Measurements from ENCODE around the gene LRG1. TPM values are rescaled to one million over a fixed set of nuclear protein-coding genes. Genes with fewer than 3 reads are reported as not detected.

Gene LRG1
- not detected in 2 replicates for total RNA-seq

GRCh38 chr19:4539693-4540581, at the start of gene LRG1:
TSS of gene LRG1 (minus strand) at chr19:4540036. CDS start at chr19:4540013, 23 bp downstream.

DNA sequence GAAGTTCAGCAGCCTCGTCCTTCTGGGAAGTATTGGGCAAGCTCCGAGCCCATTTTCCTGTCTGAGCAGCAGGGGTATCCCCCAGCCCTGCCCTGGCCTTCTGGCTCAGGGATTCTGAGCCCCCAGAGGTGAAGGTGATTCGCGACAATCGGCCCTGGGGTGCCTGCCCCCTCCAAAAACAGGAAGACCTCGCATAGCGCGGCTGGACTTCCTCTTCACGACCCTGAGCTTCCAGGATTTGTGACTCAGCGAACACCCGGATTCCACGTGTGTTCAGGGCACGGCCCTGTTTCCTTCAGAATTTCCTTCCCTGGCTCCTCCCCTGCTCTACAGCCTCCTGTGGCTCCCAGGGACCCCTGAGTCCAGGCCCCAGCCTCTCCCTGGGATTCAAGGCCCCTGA, 19.7 kb upstream of the LRG1 start, which contains the start of gene SEMA6B:
Gene SEMA6B, minus strand, starts transcription at position 116 of the 400 bp plus-strand sequence. CDS start 1,227 bp downstream, outside the sequence.

GRCh38 chr19:4534836-4535658, 4.8 kb downstream of the LRG1 start, which contains the start of gene PLIN5:
TSS of gene PLIN5 (minus strand) at chr19:4535224. CDS start at chr19:4534074, 1,150 bp downstream.

GRCh38 chr19:4518345-4519171, 21.3 kb downstream of the LRG1 start, which contains the start of gene PLIN4:
TSS of gene PLIN4 (minus strand) at chr19:4518486. CDS start at chr19:4518272, 214 bp downstream.

Other genes with a start within 250 kb of the LRG1 start
- gene TMIGD2, start 237.6 kb downstream of the LRG1 start, total RNA-seq = not detected in 2 replicates
- gene FSD1, start 235.4 kb downstream of the LRG1 start, total RNA-seq = 5.4 and 5.7 TPM in 2 replicates
- 4.3 and 5.2 TPM in 2 replicates for gene STAP2, start 201.2 kb downstream of the LRG1 start, total RNA-seq
- gene MPND, start 196.5 kb downstream of the LRG1 start, total RNA-seq = 5.8 and 7.5 TPM in 2 replicates
- gene SH3GL1, start 139.5 kb downstream of the LRG1 start, total RNA-seq = 21.6 and 25.7 TPM in 2 replicates
- gene CHAF1A, start 137.4 kb downstream of the LRG1 start, total RNA-seq = 3.4 and 4.3 TPM in 2 replicates
- 132 and 136 TPM in 2 replicates for gene UBXN6, start 82.2 kb downstream of the LRG1 start, total RNA-seq
- gene HDGFL2, start 67.7 kb downstream of the LRG1 start, total RNA-seq = 61.4 and 61.9 TPM in 2 replicates
- gene PLIN4, start 21.6 kb downstream of the LRG1 start, total RNA-seq = 0.14 and 1.3 TPM in 2 replicates
- not detected in 2 replicates for gene PLIN5, start 4.8 kb downstream of the LRG1 start, total RNA-seq
- 0.14 and 0.37 TPM in 2 replicates for gene SEMA6B, start 19.6 kb upstream of the LRG1 start, total RNA-seq
- gene TNFAIP8L1, start 99.5 kb upstream of the LRG1 start, total RNA-seq = 0.85 and 1.2 TPM in 2 replicates
- gene MYDGF, start 130.3 kb upstream of the LRG1 start, total RNA-seq = 353 and 419 TPM in 2 replicates
- 18.8 and 23.5 TPM in 2 replicates for gene DPP9, start 183.8 kb upstream of the LRG1 start, total RNA-seq

Measured in smooth muscle cell of bladder (primary cell).